ENCODE measurements around the gene PKNOX2.

GRCh38 chr11:125166764-125167291 lies 2.3 kb downstream of the PKNOX2 start:
- TF ChIP-seq CTCF (IDR thresholded peaks at IDR 0.05): no peak
- no peak for TF ChIP-seq POLR2A (IDR thresholded peaks at IDR 0.05; ENCODE audit: low read depth)
- TF ChIP-seq POLR2AphosphoS5 (IDR thresholded peaks at IDR 0.05): no peak

Data from esophagus muscularis mucosa (tissue), 3 donors.